ENCODE data around the gene ATOH8. TPM values are rescaled to one million over a fixed set of nuclear protein-coding genes. Genes with fewer than 3 reads are reported as not detected.

Gene ATOH8
- total RNA-seq, 4 donors from 2014 or later: 2.0 to 24.6 (median 7.6) TPM

DNA sequence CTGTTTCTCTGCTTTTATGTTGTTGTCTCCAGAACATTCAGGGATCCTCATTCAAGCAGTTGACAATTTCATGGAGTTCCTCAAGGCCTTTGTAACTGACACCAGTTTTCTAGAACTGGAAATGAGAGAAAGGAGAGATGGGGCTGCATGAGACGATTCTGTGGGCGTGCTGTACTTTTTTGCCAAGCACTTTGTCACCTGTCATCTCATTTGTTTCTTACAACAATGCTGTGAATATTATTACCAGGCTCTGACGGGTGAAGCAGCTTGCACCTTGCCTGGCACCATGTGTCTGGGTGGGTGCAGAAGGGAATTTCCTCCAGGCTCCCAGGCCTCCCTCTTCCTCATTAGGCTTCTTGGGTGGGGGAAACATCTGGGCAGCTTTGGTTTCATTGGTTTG lies 22.2 kb upstream of the ATOH8 start:
- intact Hi-C loops (cut with DNase I): no loop called here
- TF ChIP-seq POLR2A (IDR thresholded peaks at IDR 0.05) (no peak), CTCF (IDR thresholded peaks at IDR 0.05) (no peak)
- DNase-seq: no peak
- H3K27me3 ChIP-seq: peaks cover 0 to 11% (median 0%) of the 10 kb centered on the region in 4 donors
- H3K4me3 ChIP-seq: no peak overlapping the region
- no peaks in the 10 kb centered on the region for H3K36me3 ChIP-seq
- peaks cover 6 to 36% (median 9%) of the 10 kb centered on the region in 3 donors for H3K4me1 ChIP-seq
- H3K27ac ChIP-seq: no peak overlapping the region
- no peaks in the 10 kb centered on the region for H3K9me3 ChIP-seq
- WGBS, 2 donors: 44 to 49% methylated on average over 3 of the region's 3 CpGs

- Histone ChIP-seq H3K36me3 (no peaks in the 10 kb centered on the region), H3K27me3 (peaks cover 0 to 11% (median 0%) of the 10 kb centered on the region in 4 donors), H3K4me1 (peaks cover 6 to 44% (median 15%) of the 10 kb centered on the region in 3 donors), H3K4me3 (no peak overlapping the region), H3K27ac (peak overlapping the region; percentile 30 to 50 (median 44)), H3K9me3 (no peaks in the 10 kb centered on the region)
- no peak for DNase-seq
- WGBS, 2 donors: 69 to 71% methylated on average over 2 of the region's 2 CpGs
- TF ChIP-seq CTCF (IDR thresholded peaks at IDR 0.05): no peak
- no peak for TF ChIP-seq POLR2A (IDR thresholded peaks at IDR 0.05)
- intact Hi-C loops (cut with DNase I): no loop called here
These were observed 21.2 kb upstream of the ATOH8 start for GRCh38 chr2:85732467-85733120.

DNA sequence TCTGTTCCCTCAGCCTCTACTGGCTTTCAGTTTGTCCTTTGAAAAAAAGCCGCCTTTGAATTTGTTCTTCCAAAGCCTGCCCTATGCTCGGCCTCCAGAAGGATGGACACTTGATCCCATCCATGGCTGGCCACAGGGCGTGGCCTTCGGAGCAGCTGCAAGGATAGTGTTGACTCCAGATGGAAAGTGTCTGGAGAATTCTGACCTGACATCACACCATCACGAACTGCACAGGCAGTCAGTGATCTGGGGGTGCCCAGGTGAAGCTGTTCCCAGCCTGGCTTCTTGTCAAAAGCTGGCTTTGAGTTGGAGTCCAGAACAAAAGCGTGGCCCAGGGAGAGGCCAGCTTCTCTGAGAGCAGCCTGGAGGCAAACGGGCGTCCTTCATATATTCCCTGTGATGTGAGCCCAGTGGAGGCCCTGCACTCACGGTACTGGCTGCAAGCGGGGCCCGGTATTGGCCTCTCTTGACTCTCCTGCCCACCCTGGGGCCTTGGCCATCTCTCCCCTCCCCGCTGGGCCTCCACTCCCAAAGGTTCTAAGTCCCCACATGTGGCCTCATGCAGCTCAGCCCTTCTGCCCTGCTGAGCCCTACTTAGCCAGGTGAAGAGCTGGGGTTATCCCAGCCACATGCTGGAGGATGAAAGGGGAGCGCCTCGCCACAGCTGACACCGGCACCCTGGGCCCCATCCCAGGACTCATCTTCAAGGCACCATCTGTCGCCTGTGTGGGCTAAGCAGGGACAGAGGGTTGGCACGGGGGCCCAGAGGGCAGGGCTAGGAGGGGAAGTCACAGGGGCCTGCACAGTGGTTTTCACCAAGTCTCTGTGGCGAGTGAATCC lies 20.4 kb upstream of the ATOH8 start:
- H3K9me3 ChIP-seq: no peaks in the 10 kb centered on the region
- intact Hi-C loops (cut with DNase I): no loop called here
- H3K4me1 ChIP-seq: peaks cover 6 to 44% (median 12%) of the 10 kb centered on the region in 3 donors
- H3K36me3 ChIP-seq: no peaks in the 10 kb centered on the region
- peaks cover 0 to 5% (median 0%) of the 10 kb centered on the region in 4 donors for H3K27me3 ChIP-seq
- H3K4me3 ChIP-seq: no peak overlapping the region
- no peak for DNase-seq
- WGBS, 2 donors: 83 to 88% methylated on average over 9 of the region's 18 CpGs
- peak overlapping the region in 3 of 4 donors; percentile 34 to 50 (median 49) for H3K27ac ChIP-seq
- TF ChIP-seq POLR2A (IDR thresholded peaks at IDR 0.05): no peak
- TF ChIP-seq CTCF (IDR thresholded peaks at IDR 0.05): no peak

DNA sequence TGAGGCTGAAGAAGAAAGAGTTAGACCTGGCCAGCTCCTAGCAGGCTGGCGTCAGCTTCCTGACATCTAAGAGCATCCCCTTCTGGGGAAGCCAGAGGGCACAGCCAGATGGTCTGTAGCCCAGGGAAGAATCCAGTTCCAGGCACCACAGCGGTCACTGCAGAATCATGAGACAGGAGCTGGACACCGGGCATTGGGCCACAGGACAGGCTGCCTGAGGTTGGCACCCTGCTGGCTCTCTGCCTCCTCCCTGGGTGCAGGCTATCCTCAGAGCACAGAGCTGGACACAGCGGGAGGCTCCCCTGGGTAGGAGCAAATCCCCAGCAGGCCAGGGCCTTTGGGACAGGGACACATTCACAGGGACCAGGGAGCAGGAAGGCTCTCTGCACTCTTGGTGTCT lies 19.8 kb upstream of the ATOH8 start:
- Histone ChIP-seq H3K9me3 (no peaks in the 10 kb centered on the region), H3K27ac (peak overlapping the region in 1 of 4 donors; percentile 34), H3K27me3 (peaks cover 0 to 5% (median 0%) of the 10 kb centered on the region in 4 donors), H3K4me1 (peaks cover 2 to 37% (median 7%) of the 10 kb centered on the region in 3 donors), H3K4me3 (no peak overlapping the region), H3K36me3 (no peaks in the 10 kb centered on the region)
- TF ChIP-seq POLR2A (IDR thresholded peaks at IDR 0.05): no peak
- no peak for TF ChIP-seq CTCF (IDR thresholded peaks at IDR 0.05)
- intact Hi-C loops (cut with DNase I): no loop called here
- 100% methylated on average over 1 of the region's 4 CpGs; no CpG with 5 or more reads in 1 of the 2 donors for WGBS, 2 donors
- DNase-seq: no peak

Data from esophagus squamous epithelium (tissue), 5 donors.